Brain microvascular endothelial cell (primary cell): ENCODE results near the gene CFDP1.
A peak's percentile ranks its signal among the peaks of the same experiment; 100 is the strongest.

Source experiments
- DNase-seq: peaks from one replicate; pipeline ENCODE4 v3.0.0-alpha.2; 2020
- H3K27ac ChIP-seq: fragments of 250-450 bp; sonication (Bioruptor Pico); 2 replicates; pipeline ENCODE4 v1.5.1; 2020; ENCODE audit warnings: mild to moderate bottlenecking, moderate library complexity
- H3K27me3 ChIP-seq: fragments of 250-450 bp; sonication (Bioruptor Pico); replicated peaks from 2 replicates; pipeline ENCODE4 v1.5.1; 2020; ENCODE audit warnings: mild to moderate bottlenecking
- H3K36me3 ChIP-seq: fragments of 250-450 bp; sonication (Bioruptor Pico); replicated peaks from 2 replicates; pipeline ENCODE4 v1.5.1; 2020; ENCODE audit warnings: mild to moderate bottlenecking
- H3K4me3 ChIP-seq: 2 replicates; pipeline ENCODE4 v1.5.1; 2011; ENCODE audit warnings: low read depth, mild to moderate bottlenecking, control low read depth, low read length, moderate library complexity
- in situ Hi-C: cut with HindIII; loops from 2 replicates; pipeline ENCODE4 v1.10.0; 2017; ENCODE audit warnings: low sequenced_read_pairs, low pct_ligation_motif_present
- TF ChIP-seq, protein P1 (sequence below): IDR thresholded peaks from 2 replicates; pipeline ENCODE4 v1.5.1; 2011; ENCODE audit warnings: low read depth, mild to moderate bottlenecking, moderate library complexity, low read length, control low read depth, inconsistent platforms; ENCODE audit errors: missing control alignments

CFDP1 gene

GRCh38 chr16:75260851-75261589 is 172.3 kb downstream of the CFDP1 start:
- in situ Hi-C loops, result no loop called here
- Histone ChIP-seq H3K27ac (no peak overlapping the region), H3K27me3 (no peaks in the 10 kb centered on the region), H3K36me3 (peaks cover 15% of the 10 kb centered on the region), H3K4me3 (no peak overlapping the region)
- TF ChIP-seq, protein P1, sequence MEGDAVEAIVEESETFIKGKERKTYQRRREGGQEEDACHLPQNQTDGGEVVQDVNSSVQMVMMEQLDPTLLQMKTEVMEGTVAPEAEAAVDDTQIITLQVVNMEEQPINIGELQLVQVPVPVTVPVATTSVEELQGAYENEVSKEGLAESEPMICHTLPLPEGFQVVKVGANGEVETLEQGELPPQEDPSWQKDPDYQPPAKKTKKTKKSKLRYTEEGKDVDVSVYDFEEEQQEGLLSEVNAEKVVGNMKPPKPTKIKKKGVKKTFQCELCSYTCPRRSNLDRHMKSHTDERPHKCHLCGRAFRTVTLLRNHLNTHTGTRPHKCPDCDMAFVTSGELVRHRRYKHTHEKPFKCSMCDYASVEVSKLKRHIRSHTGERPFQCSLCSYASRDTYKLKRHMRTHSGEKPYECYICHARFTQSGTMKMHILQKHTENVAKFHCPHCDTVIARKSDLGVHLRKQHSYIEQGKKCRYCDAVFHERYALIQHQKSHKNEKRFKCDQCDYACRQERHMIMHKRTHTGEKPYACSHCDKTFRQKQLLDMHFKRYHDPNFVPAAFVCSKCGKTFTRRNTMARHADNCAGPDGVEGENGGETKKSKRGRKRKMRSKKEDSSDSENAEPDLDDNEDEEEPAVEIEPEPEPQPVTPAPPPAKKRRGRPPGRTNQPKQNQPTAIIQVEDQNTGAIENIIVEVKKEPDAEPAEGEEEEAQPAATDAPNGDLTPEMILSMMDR, result no peak
- DNase-seq, result no peak

DNA sequence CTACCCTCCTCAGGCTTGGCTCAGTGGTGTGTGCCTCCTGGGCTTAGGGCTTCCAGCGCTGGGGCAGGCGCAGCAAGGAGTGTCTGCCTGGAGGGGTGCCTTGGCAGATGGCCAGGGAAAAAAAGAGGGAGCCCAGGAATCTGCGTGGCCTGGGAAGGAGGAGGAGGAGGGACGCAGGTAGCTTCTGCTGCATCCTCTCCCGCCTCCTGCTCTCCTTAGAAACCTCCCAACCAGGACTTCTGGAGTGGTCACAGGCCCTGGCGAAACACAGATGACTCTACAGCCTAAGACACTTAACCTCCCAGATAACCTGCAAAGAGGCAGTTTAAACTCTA is 174.5 kb downstream of the CFDP1 start:
- Histone ChIP-seq H3K36me3 (peaks cover 8% of the 10 kb centered on the region), H3K27ac (no peak overlapping the region), H3K4me3 (no peak overlapping the region), H3K27me3 (no peaks in the 10 kb centered on the region)
- DNase-seq, result no peak
- TF ChIP-seq, protein P1, result no peak
- in situ Hi-C loops, result no loop called here

DNA sequence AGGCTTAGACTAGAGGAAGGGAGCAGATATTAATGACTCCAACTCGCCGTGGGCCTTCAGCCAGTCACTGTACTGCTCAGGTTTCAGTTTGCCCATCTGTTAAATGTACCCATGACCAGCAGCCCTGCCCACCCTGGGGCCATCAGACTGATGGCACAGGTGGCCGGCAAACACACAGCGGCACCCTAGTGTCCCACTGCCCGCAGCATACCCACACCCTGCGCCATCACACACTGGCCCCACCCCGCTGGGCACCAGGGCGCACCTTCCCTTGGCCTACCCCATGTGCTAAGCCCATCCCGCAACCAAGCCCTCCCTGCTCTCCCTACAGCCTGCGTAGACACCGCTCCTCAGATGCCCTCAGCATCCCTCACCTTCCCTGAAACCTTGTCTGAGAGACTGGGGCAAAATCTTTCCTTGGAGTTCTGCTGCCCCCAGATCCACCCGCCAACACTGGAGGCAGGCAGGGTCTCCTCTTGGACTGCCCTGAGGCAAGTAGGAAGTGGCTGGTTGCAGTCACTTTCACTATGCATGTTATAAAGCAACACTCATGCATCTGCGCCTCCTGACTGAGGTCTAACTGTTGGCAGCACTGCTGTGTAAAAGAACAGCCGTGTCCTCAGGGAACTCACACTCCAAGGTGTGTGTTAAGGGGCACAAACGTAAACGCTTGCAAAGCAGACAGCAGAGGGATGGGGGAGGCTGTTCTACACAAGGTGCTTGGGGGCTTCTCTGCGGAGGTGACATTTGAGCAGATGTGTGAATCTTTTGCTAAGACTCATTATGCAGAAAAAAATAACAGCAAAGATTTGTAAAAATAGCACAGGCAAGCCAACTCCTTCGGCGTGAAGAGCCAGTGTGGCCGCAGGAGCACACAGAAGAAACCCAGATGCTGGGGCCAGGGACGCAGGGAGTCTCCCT is 175.2 kb downstream of the CFDP1 start:
- TF ChIP-seq, protein P1, result no peak
- Histone ChIP-seq H3K27me3 (no peaks in the 10 kb centered on the region), H3K36me3 (peaks cover 7% of the 10 kb centered on the region), H3K27ac (no peak overlapping the region), H3K4me3 (no peak overlapping the region)
- in situ Hi-C loops, result no loop called here
- no peak for DNase-seq

DNA sequence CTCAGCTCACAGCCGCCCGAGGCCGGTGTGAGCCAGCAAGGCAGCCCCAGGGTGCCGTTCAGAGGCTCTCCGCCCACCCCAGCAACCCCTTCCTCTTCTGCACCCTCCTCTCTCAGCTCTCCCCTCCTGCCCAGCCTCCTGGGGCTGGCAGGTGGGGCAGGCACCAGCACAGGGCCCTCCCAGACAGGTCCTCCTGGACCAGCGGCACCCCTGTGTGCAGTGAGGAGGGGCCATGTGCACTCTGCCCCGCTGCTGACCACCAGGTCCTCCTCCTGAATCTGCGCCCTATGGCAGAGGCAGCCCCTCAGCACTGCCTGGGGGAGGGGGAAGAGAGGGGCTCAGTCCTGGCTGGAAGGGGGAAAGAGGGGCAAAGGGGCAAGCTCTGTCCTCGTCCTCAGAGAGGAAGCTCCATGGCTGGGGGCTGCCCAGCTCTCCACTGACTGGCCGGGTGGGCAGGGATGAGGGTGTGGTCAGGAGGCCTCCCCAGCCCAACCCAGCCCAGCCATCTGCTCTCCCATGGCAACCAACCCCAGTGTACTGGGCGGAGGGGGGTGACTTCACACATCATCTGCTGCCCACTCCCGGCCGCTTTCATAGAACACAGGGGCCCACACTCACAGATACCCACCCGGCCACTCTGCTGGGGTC is 176.5 kb downstream of the CFDP1 start:
- Histone ChIP-seq H3K4me3 (no peak overlapping the region), H3K36me3 (no peaks in the 10 kb centered on the region), H3K27ac (peak overlapping the region; percentile 11), H3K27me3 (no peaks in the 10 kb centered on the region)
- TF ChIP-seq, protein P1, result no peak
- in situ Hi-C loops, result no loop called here
- no peak for DNase-seq

DNA sequence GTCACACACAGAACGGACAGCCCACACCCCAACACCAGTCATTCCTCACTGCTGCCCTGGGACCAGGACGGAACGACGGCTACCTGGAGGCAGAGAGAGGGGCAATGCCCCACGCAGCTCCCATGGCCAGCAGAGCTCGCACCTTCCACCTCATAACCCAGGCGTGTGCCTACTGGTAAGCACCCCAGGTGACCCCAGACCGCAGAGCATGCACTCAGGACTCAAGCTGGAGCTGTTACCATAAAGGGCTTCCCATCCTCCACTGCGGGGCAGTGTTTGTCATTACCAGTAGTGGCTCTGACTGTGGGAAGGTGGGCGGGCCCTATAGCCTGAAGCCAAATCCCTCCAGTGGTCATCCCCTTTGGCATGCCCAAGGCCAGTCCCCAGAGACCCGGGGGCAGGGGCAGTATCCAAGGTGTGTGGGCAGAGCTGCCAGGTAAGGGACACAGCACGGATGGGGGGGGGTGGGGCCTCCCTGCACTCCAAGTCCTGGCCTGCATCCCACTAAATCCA is 177.2 kb downstream of the CFDP1 start:
- no peaks in the 10 kb centered on the region for H3K27me3 ChIP-seq
- no peaks in the 10 kb centered on the region for H3K36me3 ChIP-seq
- no peak overlapping the region for H3K4me3 ChIP-seq
- TF ChIP-seq, protein P1, result peak; percentile 24
- in situ Hi-C loops, result no loop called here
- no peak for DNase-seq
- H3K27ac ChIP-seq, result peak overlapping the region; percentile 11
